NCI-H1436 treated with DMSO at 0.1 percent for 48 hours (cell line): ENCODE data around the gene GRM6.

ENCODE experiments used
- DNase-seq: peaks from one replicate; lab custom pipeline; 2025; lab: John Stamatoyannopoulos, UW

The GRM6 gene

DNA sequence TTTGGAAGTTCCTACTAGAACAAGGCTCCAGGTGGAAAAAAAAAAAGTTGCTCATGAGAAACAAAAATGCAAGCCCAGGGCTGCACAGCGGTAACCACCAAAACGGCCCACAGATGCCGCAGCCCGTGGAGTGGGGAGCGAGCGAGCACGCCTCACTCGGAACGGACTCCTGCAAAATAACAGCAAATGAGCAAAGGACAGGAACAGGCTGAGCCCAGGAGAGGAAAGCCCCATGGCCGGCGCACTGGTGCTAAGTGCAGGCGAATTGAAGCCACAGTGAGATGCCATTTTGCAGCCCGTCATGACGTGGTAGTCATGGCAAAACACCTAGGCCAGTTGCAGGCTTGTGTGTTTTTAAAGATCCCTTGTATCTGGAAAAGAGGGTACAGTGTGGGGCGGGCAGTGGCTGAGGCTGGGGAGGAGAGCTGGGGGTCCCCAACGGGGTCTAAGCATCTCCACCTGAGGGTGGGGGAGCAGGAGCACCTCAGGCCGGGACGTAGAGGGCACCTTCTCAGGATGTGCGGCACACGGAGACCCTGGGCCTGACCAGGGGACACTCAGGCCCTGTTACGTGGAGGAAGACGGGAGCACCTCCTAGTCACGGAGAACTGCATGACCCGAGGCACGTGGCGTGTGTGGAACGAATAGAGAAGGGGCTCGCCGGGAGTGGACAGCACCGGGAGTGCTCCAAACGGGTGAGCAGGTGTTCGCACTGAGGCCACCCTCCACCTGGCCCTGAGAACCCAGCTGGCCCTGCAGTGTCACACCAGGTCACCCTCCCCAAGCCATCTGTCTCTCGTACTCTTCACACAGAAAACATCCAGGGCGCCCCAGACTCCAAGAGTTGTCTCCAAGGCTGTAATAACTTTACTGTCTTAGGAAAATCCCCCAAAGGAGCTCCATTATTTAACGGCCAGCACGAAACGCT is 10.7 kb downstream of the GRM6 start:
- no peak for DNase-seq

DNA sequence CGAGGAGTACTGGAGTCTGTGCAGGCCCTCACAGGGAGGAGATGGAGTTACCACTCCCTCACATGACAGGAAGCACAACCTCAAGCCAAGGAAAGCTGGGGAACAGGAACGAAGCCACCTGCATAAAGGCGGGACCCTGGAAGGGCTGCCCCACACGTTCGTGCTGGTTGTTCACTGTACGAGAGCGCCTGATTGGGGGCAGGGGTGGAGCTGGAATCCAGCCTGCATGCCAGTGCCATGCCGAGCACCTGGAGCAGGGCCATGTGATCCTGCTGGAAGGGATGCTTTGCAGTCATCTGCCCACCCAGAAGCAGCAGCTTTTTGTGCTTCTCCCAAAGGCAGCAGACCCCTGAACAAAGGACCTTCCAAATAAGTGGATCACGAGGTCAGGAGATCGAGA is 11.4 kb downstream of the GRM6 start:
- no peak for DNase-seq

DNA sequence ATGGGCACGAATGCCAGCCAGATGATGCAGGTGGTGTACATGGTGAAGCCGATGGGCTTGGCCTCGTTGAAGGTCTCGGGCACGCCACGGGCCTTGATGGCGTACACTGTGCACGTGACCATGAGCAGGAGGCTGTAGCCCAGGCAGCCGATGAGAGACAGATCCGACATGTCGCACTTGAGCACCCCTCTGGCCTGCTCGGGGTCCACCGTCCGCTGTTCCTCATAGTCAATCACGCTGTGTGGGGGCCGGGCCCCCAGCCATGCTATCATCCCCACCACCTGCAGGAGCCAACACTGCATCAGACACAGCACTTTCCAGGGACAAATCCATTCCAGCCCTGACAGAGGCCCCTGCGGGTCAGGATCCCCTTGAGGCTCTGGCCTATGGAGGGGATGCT is 12.2 kb downstream of the GRM6 start:
- DNase-seq: no peak

DNA sequence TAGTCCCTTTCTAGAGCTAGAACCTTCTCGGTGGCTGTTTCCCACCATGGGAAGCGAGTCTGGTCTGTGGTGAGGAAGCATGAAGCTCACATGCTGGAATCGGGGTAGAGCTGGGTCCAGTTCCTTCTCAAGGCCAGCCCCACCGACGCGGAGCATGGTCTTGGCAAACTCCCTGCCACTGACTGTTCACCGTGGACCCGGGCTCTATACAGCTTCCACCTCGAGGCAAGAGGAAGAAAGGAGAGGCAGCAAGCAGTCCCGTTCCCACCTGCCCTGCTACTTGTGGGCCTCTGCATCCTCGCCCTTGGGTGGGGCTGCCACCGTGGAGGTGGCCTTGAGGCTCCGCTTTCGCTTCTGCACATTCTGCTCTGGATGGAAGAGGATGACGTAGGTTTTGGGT is 13.7 kb downstream of the GRM6 start:
- no peak for DNase-seq

DNA sequence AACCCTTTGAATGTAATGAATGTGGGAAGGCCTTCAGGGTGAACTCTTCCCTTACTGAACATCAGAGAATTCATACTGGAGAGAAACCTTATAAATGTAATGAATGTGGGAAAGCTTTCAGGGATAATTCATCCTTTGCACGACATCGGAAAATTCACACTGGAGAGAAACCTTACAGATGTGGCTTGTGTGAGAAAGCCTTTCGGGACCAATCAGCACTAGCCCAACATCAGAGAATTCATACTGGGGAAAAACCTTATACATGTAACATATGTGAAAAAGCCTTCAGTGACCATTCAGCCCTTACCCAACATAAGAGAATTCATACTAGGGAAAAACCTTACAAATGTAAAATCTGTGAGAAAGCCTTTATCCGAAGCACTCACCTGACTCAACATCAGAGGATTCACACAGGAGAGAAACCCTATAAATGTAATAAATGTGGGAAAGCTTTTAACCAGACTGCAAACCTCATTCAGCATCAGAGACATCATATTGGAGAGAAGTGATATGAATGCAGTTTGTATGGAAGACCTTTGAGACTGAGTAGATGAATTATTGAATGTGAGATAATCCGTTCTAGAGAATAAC is 29.6 kb downstream of the GRM6 start:
- no peak for DNase-seq

DNA sequence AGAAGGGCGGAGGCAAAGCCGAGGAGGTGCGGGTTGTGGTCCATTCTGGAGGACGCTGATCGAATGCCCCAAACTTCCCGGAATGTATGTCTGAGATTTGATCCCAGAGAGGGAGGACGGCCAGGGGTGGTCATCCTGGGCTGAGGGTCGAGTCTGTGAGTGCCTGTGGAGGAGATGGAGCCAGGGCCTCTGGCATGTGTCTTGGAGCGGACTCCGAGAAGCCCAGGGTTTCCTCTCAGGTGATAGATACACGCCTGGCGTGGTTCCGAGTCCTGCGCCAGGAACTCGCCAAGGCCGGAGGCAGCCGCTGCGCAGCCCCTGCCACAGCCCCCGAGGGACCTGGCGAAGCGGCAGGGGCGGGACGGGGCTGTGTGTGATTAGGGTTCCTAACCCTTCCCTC is 53.8 kb downstream of the GRM6 start:
- DNase-seq: no peak

DNA sequence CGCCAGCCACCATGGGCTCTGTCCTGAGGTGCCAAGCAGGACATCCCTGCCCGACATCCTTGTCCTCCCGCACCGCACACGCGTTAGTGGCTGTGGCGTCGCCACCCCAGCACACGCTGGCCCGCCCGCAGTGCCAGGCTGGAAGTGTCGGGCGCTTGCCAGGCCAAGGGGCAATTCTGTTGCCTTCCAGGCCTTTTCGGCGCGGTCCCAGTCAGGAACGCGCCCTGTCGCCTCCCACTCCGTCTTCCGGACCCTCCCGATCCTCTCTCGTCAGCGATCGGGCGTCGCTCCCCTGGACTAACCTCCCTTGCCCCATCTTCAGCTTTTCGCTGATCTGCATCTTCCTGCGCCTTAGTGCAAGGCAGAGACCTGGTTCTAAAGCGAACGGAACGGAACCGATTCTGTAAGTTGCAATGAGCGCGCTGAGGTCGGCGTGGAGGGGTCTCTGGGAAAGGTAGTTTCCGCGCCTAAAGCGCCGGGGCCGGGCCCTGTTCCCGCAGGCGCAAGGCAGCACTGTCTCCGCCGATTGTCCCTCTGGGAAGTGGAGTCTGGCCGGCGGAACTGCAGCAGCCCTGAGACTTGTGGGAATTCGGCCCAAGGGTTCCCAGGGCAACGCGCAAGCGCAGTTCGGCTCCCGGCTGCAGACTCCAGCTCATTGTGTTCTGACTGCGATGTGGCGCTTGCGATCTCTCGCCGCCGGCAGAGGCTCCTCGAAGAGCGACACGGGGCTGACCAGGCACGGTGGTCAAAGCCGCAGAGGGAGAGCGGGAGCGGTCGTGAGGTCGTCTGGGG is 54.4 kb downstream of the GRM6 start, which contains the start of gene ZNF454:
Gene ZNF454 (plus strand): TSS at position 630 of the 792 bp plus-strand sequence. CDS start 1,594 bp downstream, outside the sequence.
- no peak for DNase-seq

DNA sequence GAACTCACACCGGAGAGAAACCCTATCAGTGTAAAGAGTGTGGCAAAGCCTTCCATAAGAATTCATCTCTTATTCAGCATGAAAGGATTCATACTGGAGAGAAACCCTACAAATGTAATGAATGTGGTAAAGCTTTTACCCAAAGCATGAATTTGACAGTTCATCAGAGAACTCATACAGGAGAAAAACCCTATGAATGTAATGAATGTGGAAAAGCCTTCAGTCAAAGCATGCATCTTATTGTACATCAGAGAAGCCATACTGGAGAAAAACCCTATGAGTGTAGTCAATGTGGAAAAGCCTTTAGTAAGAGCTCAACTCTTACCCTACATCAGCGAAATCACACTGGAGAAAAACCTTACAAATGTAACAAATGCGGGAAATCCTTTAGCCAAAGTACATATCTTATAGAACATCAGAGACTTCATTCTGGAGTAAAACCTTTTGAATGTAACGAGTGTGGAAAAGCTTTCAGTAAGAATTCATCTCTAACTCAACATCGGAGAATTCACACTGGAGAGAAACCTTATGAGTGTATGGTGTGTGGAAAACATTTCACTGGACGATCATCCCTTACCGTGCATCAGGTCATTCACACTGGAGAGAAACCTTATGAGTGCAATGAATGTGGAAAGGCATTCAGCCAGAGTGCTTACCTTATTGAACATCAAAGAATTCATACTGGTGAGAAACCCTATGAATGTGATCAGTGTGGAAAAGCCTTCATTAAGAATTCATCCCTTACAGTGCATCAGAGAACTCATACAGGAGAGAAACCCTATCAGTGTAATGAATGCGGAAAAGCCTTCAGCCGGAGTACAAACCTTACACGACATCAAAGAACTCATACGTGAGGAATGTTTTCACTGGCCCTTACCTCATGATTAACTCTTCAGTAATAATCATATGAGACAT is 63.0 kb downstream of the GRM6 start:
- DNase-seq: no peak
